ENCODE measurements around the gene CTNNA2. TPM values are rescaled to one million over a fixed set of nuclear protein-coding genes. Genes with fewer than 3 reads are reported as not detected.

CTNNA2 gene
- total RNA-seq, 1 donor from 2014 or later = 3.5 TPM

DNA sequence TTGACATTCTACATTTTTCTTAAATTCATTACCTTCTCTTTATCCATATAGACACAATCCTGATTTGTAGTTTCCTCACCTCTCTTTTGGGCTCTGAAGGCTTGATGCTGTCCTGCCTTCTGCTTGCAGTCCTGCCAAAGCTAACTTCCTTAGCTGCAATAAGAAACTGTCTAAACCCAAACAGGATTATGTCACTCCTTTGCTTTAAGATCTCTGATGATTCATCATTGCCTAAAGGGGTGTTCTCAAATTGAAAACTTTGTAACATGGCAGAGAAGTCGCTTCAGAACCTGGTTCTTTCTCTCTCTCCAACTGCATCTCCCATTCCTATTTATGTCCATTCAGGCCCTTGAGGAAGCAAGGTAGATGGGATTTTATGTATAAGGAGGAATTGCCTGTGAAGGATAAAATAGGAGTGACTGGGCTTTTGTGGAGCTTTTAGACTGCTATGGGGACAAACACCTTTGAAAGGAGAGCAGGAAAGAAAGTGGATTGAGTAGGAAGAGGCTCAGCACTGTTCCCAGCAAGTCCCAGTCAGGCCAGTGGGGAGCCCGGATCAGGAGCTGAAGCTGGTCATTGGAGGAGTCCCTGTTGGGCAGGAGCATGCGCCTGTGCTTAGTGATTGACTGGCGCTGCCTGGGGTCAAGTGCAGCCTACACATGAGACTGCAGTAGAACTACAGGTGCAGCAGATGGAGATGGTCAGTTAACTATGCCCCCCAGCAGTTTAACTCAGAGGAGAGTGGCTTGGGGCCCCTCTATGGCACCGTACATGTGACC is 390.6 kb downstream of the CTNNA2 start:
- H3K4me3 ChIP-seq (ENCODE audit: low read depth, low read length) = no peak overlapping the region
- no peaks in the 10 kb centered on the region for H3K27me3 ChIP-seq (ENCODE audit: control insufficient read depth, insufficient read depth, low read length)
- DNase-seq (ENCODE audit: low read depth) = no peak
- TF ChIP-seq, protein P1, sequence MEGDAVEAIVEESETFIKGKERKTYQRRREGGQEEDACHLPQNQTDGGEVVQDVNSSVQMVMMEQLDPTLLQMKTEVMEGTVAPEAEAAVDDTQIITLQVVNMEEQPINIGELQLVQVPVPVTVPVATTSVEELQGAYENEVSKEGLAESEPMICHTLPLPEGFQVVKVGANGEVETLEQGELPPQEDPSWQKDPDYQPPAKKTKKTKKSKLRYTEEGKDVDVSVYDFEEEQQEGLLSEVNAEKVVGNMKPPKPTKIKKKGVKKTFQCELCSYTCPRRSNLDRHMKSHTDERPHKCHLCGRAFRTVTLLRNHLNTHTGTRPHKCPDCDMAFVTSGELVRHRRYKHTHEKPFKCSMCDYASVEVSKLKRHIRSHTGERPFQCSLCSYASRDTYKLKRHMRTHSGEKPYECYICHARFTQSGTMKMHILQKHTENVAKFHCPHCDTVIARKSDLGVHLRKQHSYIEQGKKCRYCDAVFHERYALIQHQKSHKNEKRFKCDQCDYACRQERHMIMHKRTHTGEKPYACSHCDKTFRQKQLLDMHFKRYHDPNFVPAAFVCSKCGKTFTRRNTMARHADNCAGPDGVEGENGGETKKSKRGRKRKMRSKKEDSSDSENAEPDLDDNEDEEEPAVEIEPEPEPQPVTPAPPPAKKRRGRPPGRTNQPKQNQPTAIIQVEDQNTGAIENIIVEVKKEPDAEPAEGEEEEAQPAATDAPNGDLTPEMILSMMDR (IDR thresholded peaks at IDR 0.05; ENCODE audit: insufficient read depth, low read length, poor library complexity, severe bottlenecking) = no peak
- no peaks in the 10 kb centered on the region for H3K36me3 ChIP-seq (ENCODE audit: control insufficient read depth, insufficient read depth, low read length)

DNA sequence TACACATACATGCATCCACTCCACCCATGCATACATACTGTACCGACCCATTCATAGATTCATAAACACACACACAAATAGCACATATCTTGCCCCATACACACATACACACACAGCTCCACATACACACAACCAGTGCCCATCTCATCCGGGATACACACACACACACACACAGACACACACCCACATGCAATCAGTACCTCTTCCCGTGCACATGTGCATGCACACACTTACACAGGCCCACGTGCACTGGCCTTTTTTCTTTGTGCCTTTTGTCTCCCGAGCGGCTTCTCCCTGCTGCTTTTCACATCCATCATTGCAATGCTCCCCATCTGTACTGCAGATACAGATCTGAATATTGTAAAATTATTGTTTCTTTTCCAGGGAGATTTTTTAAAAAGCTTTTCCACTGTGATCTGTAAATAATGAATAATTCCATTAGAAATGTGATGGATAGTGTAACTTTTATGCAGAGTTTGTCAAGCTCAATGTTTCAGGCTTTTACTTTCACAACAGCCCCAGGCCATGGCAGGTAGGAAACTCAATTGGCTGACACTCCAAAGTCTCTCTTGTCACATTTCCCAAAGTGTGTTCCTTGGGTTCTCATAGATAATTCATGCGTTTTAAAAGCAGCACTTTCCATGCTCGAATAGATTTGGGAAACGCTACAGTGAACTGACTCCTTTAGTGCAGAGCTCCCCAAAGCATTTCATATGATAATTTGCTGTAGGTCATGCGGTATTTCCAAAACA is 393.5 kb downstream of the CTNNA2 start:
- Histone ChIP-seq H3K4me3 (ENCODE audit: low read depth, low read length) (no peak overlapping the region), H3K36me3 (ENCODE audit: control insufficient read depth, insufficient read depth, low read length) (no peaks in the 10 kb centered on the region), H3K27me3 (ENCODE audit: control insufficient read depth, insufficient read depth, low read length) (no peaks in the 10 kb centered on the region)
- TF ChIP-seq, protein P1 (IDR thresholded peaks at IDR 0.05; ENCODE audit: insufficient read depth, low read length, poor library complexity, severe bottlenecking) = no peak
- DNase-seq (ENCODE audit: low read depth) = no peak

DNA sequence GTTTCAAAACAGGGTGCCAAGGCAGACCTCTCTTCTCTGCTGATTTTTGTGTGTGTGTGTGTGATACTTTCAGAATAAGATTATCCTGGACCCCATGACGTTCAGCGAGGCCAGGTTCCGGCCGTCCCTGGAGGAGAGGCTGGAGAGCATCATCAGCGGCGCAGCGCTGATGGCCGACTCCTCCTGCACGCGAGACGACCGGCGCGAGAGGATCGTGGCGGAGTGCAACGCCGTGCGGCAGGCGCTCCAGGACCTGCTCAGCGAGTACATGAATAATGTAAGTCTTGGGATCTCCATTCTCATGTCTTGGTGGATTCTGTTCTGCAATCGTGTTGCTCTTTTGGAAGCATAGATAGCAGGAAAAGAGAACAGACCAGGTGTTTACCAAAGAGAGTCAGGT is 396.7 kb downstream of the CTNNA2 start:
- Histone ChIP-seq H3K4me3 (ENCODE audit: low read depth, low read length) (no peak overlapping the region), H3K27me3 (ENCODE audit: control insufficient read depth, insufficient read depth, low read length) (no peaks in the 10 kb centered on the region), H3K36me3 (ENCODE audit: control insufficient read depth, insufficient read depth, low read length) (no peaks in the 10 kb centered on the region)
- no peak for DNase-seq (ENCODE audit: low read depth)
- TF ChIP-seq, protein P1 (IDR thresholded peaks at IDR 0.05; ENCODE audit: insufficient read depth, low read length, poor library complexity, severe bottlenecking) = no peak

DNA sequence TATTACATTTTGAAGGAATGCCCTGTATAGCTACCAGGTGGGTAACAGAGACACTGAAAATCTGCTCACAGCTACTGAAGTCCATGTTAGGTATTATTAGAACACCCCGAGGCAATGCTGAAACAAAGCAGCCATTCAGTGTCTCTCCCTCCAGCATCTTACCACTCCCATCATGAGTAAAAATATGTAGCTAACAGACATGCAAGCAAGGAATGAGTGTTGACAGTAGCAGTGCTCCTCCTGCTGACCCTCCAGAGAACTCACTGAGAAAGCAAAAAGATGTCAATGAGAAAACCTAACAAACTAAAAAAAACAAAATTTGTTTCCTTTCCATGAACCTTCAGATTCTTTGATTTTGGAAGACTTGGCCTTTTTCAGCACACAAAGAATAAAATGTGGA is 397.8 kb downstream of the CTNNA2 start:
- TF ChIP-seq, protein P1 (IDR thresholded peaks at IDR 0.05; ENCODE audit: insufficient read depth, low read length, poor library complexity, severe bottlenecking) = no peak
- Histone ChIP-seq H3K36me3 (ENCODE audit: control insufficient read depth, insufficient read depth, low read length) (no peaks in the 10 kb centered on the region), H3K4me3 (ENCODE audit: low read depth, low read length) (no peak overlapping the region), H3K27me3 (ENCODE audit: control insufficient read depth, insufficient read depth, low read length) (no peaks in the 10 kb centered on the region)
- no peak for DNase-seq (ENCODE audit: low read depth)

DNA sequence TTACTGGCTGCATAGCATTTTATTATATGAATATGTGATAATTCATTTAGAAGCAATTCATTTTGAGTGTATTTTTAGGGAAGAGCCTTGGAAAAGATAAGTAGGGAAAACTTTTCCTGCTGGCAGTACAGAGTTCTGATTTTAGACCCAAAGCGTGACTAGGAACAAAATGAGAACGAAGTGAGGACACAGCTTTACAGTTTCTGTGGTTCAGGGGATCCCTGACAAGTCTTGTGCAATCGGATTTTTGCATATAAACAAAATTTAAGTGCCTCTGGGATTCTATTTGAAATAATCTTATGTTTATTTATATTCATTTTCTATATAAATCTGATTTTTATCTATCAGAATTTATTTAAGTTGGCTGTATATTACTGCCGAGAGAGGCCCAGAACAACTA is 402.6 kb downstream of the CTNNA2 start:
- no peak for DNase-seq (ENCODE audit: low read depth)
- H3K4me3 ChIP-seq (ENCODE audit: low read depth, low read length) = no peak overlapping the region
- H3K36me3 ChIP-seq (ENCODE audit: control insufficient read depth, insufficient read depth, low read length) = no peaks in the 10 kb centered on the region
- H3K27me3 ChIP-seq (ENCODE audit: control insufficient read depth, insufficient read depth, low read length) = no peaks in the 10 kb centered on the region
- TF ChIP-seq, protein P1 (IDR thresholded peaks at IDR 0.05; ENCODE audit: insufficient read depth, low read length, poor library complexity, severe bottlenecking) = no peak
